ENCODE measurements around the gene ABHD14A.

ABHD14A gene

DNA sequence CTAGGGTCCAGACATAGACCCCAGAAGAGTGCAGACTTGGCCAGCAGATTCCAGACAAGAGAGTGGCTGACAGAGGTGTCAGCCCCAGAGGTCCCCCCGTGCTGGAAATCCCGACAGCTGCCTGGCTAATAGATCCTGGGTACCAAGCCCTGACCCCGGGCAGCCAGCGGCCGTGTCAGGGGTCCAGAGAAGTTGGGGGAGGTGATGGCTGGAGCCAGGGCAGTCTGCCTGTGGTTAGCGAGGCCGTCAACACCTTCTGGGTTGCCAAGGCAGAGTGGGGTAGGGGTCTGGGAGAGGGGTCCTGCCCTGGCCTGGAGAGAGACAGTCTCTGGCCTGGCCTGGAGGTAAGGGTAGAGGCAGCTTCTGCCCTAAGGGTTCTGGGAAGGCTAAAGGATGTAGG is 45.9 kb downstream of the ABHD14A start:
- DNase-seq (ENCODE audit: low spot score) = no peak

DNA sequence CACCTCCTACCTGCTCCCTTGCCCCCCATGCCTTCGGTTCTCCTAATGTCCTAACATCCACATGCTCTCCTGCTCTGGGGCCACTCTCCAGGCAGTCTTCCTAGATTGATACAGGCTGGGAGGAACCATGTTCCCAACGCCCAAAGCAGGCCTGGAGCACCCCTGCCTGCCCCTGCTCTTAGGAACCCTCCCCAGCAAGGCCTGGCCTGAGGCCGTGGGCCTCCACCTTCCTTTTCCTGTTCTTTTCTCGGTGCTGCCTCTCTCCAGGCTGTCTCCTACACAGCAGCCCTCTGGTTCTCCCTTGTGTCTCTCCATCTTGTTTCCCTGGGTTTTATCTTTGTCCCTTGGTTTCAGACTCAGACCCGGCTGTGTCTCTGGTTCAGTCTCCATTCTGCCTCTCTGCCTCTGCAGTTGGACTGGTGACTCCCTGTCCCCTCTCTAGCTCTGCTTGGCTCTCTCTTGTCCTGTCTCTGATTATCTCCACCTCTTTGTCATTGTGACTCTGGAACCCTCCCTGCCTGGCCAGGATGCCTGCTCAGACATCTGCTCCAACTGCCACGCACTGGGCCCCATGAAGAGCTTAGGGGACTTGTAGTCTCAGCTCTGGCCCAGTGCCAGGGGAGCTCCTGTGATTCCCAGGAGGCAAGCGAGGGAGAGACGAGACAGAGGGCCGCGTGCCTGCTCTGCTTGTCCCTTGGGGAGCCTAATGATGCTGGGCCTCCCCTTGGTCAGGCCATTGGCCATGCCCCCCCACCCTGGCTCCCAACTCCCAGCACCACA is 46.8 kb downstream of the ABHD14A start:
- DNase-seq (ENCODE audit: low spot score) = no peak

DNA sequence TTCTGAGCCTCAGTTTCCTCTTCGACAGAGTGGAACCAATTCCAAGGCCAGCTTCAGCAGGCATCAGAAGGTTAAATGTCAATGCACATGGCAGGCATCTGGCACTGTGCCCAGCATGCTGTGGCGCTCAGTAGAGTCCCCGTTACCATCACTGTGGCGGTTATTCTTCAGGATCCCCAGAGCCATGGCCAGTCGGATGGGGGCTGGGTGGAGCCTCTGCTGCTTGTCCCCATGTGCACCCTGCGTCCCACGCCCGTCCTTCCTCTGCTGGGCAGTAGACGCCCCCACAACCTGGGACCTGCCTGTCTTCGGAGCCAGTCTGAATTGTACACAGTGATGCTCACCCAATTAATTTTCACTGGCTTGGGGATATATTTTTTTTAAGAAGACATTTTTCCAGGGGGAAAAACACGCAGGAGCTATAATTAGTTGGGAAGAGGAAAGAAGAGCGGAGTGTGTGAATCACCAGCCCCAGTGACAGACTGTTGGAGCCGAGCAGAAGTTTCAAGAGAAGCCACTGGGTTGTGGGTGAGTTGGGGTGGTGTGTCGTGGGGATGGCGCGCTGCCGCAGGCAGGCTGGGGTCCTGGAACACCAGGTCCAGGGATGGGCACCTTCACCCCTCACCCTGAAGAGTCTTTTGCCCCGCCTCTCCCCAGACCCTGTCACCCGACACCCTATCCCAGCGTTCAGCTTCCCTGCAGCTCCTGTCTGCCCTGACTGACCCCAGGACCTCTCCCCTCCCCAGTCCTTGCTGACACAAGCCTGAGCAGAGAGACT is 47.6 kb downstream of the ABHD14A start:
- DNase-seq (ENCODE audit: low spot score) = no peak

DNA sequence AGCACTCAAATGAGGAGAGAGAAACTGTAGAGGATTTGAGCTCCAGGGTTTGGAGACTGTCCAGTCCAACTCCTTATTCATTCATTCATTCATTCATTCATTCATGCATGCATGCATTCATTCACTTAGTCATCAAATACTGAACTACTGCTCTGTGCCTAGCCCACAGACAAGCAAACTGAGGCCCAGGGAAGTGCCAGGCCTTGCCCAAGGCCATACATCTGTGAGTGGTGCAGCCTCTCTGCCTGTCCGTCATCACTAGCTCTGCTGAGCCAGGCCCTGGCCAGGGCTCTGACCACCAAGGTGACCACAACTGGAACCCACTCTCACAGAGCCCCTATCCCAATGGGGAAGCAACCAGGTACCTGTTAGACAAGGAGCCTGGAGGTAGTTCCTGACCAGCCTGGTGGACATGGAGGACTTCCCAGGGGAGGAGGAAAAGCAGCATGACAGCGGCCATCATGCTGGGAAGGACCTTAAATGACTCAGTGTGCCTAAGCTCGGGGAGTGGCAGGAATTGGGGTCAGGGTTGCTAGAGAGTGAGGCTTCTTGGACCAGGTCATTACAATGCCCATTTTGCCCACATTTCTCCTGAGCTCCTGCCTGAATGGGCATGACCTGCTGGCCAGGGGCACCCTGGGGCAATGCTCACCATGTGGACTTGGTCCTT is 48.4 kb downstream of the ABHD14A start:
- no peak for DNase-seq (ENCODE audit: low spot score)

DNA sequence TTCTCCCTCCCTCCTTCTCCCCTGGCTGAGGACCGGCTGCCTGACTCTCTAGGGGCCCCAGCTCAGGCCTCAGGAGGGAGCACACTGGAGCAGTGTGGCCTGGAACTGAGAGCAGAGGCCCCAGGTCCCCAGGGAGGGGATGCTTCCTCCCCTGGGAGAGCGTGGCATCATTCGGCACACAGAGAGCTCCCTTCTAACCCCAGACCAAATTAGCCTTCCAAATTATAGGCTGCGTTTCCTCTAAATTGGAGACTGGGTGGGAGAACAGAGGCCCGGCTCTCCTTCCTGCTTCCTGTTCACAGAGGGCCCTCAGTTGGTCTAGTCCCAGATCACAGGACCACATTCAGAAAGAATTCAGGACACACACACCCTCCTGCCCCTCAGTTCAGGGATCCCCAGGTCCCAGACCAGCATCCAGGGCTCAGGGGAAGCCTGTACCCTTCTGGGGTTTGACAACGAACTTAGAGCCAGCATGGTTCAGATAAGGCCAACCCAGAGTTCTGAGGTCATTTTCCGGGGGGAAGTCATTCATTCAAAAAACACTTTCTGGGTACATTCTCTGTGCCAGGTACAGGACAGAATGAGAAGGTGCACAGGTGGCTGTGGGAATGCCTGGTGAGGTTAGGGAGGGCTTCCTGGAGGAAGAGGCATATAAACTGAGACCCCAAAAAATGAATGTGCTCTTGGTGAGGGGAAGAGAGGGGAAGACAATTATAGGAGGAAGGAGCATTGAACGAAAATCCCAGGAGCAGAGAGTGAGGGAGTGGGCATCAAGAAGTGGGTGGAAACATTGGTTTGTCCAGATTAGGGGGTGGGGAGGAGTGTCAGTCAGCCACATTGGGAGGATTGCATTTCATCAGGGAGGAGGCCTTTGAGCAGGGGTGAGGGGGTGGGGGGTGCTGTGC is 49.2 kb downstream of the ABHD14A start:
- DNase-seq (ENCODE audit: low spot score) = peak; percentile 51

DNA sequence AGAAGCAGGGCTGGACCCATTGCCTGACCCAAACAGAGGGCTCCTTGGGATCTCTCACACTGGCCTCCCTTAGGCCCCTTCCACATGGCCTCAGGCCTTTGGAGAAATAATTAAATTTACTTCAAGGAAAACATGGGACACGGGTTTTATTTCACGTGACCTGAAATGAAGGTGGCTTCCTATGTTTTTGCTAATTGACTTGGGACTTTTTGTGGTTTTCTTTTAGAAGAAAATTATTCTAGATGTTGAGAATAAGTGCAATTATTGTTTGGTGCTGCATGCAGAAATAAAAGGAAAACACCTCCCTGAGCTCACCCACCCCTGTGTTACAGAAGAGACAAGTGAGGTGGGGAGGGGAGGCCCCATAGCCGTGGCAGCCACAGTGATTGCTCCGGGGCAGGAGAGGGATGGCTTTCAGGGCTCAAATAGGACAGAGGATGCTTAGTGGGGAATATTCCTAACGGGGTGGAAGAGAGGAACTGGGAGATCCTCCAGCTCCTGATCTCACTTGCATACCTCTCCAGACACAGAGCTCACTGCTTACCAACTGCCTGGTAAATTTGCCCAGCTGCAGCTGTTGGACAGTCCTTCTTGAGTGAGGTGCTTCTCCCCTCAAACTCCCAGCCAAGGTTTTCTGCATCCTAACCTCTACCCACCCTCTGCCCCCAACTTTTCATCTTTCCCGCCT is 50.0 kb downstream of the ABHD14A start:
- DNase-seq (ENCODE audit: low spot score) = no peak

DNA sequence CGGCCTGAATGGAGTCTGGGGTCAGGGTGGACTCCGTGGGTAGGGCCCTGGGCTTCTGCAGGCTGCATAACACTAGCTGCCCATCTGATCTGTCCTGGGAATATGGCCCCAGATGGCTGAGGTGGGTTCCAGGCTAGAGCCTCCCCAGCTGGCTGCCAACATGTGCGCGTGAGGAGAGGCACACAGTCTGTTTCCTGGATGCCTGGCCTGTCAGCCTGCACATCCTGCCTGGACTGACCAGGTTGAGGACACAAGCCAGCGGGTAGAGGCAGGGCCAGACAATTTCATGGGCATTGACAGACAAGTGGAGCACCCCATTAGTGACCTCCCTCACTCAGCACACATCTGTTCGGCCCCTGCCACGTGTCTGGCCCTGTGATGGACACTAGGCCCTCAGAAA is 50.6 kb downstream of the ABHD14A start:
- DNase-seq (ENCODE audit: low spot score) = no peak

DNA sequence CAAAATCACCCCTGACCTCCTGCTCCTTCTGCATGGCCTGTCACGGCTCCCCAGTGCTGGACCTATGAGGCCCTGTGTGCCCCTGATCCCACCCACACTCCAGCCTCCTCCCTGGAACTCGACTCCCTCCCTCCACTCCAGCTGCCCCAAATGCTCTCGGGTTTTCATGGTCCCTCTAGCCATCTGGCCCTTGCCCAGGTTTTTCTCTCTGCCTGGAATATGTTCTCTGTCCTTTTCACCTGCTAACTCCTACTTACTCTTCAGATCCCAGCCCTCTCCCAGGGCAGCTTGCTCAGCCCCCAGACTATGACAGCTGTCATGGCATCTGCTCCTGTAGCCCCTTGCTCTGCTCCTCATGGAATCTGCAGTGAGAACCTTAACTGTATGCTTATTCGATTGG is 51.2 kb downstream of the ABHD14A start:
- DNase-seq (ENCODE audit: low spot score) = no peak

DNA sequence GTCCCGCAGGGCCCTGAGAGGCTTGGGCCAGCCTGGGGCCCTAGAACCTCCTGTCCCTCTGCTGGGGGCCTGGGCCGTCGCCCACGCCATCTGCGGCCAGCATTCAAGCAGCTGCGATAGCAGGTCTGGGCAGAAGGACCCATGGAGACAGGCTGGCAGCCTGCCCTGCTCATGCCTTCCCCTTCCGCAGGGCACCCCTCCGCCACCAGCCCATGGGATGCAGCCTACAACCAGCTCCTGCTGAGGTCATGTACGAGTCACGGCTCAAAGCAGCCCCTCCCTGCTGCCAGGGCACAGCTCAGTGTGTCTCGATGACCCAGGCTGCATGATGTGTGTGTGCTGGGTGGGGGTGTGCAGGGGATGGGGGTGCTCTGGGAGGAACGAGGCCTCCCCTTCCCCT is 53.7 kb downstream of the ABHD14A start:
- DNase-seq (ENCODE audit: low spot score) = no peak

DNA sequence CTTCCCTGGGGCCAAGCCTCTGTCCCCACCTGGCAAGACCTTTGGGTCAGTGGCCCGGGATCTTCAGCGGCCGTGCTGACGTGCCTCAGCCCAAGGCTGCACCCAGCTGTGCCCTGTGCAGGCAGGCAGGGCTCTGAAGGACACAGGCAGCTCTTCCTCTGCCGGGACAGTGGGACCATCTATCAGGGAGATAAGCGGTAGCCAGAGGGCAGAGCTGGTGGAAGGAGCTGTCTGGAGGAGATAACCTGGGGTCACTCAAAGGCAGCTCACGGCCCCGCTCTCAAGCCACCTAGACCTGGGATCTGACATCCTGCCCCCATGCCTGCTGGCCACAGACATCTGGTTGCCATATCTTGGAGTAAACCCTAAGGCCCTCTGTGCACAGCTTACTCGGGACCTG is 54.2 kb downstream of the ABHD14A start:
- no peak for DNase-seq (ENCODE audit: low spot score)

DNA sequence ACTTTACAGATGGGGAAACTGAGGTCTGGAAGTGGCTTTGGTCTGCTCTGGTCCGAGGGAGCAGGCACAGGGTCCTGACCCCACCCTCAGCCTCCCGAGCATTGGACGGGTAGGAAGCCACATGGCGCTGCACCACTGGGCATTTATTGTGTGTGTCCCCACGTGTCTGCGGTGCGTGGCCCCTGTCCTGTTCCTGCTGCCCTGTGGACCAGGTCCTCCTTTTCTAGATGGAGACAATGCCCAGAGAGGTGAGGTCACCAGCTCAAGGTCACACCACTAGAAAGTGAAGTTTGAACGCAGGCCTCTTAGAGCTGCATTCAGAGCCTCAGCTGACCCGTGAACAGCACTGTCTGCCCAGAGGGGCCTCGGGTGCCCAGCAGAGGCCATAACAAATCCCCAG is 54.7 kb downstream of the ABHD14A start:
- DNase-seq (ENCODE audit: low spot score) = no peak
